Stomach (tissue), 9 donors: ENCODE data around the gene MASP1. TPM values are rescaled to one million over a fixed set of nuclear protein-coding genes. Genes with fewer than 3 reads are reported as not detected.

ENCODE experiments used
- DNase-seq, 2 donors: peaks; one replicate each; pipeline versions ENCODE4 v3.0.0 to v3.0.0-alpha.2; 2013 to 2019
- H3K27ac ChIP-seq, 5 donors: fragments of 200-600 bp in 4 of 5; sonication (generic) in 4 of 5; one replicate each; pipeline ENCODE4 v1.5.1; 2013 to 2019; ENCODE audit warnings: mild to moderate bottlenecking in 1 of 5, moderate library complexity in 1 of 5
- H3K27me3 ChIP-seq, 3 donors: fragments of 200-600 bp; sonication (generic); one replicate each; pipeline ENCODE4 v1.5.1; 2017 to 2019; ENCODE audit warnings: mixed run types in 1 of 3
- H3K36me3 ChIP-seq, 4 donors: fragments of 200-600 bp; sonication (generic); 1 replicate in 3 of 4; 2 replicates in 1 of 4; pipeline ENCODE4 v1.5.1; 2016 to 2019
- H3K4me1 ChIP-seq, 4 donors: fragments of 200-600 bp; sonication (generic); one replicate each; pipeline ENCODE4 v1.5.1; 2016 to 2019
- H3K4me3 ChIP-seq, 4 donors: fragments of 200-600 bp; sonication (generic) in 3 of 4; one replicate each; pipeline ENCODE4 v1.5.1; 2016 to 2019; ENCODE audit warnings: mild to moderate bottlenecking in 1 of 4
- H3K9me3 ChIP-seq, 4 donors: fragments of 200-600 bp; sonication (generic); one replicate each; pipeline ENCODE4 v1.5.1; 2016 to 2019
- CTCF ChIP-seq, 7 experiments: fragments of 450-650 bp in 4 of 7; fragments of 200-600 bp in 3 of 7; sonication (generic) in 3 of 7; IDR thresholded peaks; one replicate each; pipeline ENCODE4 v1.5.1; 2016 to 2019; ENCODE audit warnings: antibody characterized with exemption in 7 of 7, control low read depth in 2 of 7, mild to moderate bottlenecking in 1 of 7
- EP300 ChIP-seq: sonication (generic); formaldehyde crosslinking; IDR thresholded peaks from one replicate; pipeline ENCODE4 v1.6.1; 2017; ENCODE audit warnings: antibody characterized with exemption
- POLR2A ChIP-seq, 4 donors: fragments of 450-650 bp; IDR thresholded peaks; one replicate each; pipeline ENCODE4 v1.6.1; 2016; ENCODE audit warnings: antibody characterized with exemption in 4 of 4, control low read depth in 2 of 4, mild to moderate bottlenecking in 1 of 4, moderate library complexity in 1 of 4
- POLR2AphosphoS5 ChIP-seq, 3 donors: sonication (generic); formaldehyde crosslinking; IDR thresholded peaks; one replicate each; pipeline ENCODE4 v1.6.1; 2016; ENCODE audit warnings: antibody characterized with exemption in 3 of 3
- WGBS, 5 donors: extraction: QIAGEN DNeasy Blood & Tissue Kit in 3 of 5; methylation state at CpG; one replicate each; pipeline versions ENCODE4 v1.1.5 to v1.1.7; 2013 to 2018; 5-methylcytosine and 5-hydroxymethylcytosine counted together
- intact Hi-C: fragments of 100-400 bp; cut with DNase I; formaldehyde crosslinking; loops from one replicate; pipeline ENCODE4 v1.15.1; 2023; ENCODE audit warnings: low total_unique reads
- polyA plus RNA-seq, 3 donors: library from polyadenylated mRNA; stranded (reverse); fragments of 200-250 nt; gene quantifications; one replicate each; pipeline ENCODE4 v1.2.3, GENCODE V29; 2013
- total RNA-seq, 5 donors: library from RNA; depleted of rRNA; stranded (reverse); fragments of >200 nt; gene quantifications; one replicate each; pipeline versions ENCODE4 v1.1.0 to v1.2.3, GENCODE V29; 2014 to 2016
- donor health status: healthy with polysubstance abuse.
- donor health status: Bipolar disorder and iron deficiency.
- donor health status: healthy.

MASP1 gene
- total and polyA plus RNA-seq, 8 donors = 0.15 to 2.9 (median 0.70) TPM; not detected in 2

GRCh38 chr3:187305881-187306280 lies 14.3 kb upstream of the MASP1 start:
- H3K4me1 ChIP-seq = no peaks in the 10 kb centered on the region
- 71 to 76% (median 75%) methylated on average over 7 of the region's 7 CpGs for WGBS, 5 donors
- no peak overlapping the region for H3K4me3 ChIP-seq
- TF ChIP-seq POLR2AphosphoS5 (IDR thresholded peaks at IDR 0.05) (no peak), CTCF (IDR thresholded peaks at IDR 0.05) (no peak), POLR2A (IDR thresholded peaks at IDR 0.05) (no peak), EP300 (no peak)
- peaks cover 0 to 5% (median 0%) of the 10 kb centered on the region in 4 donors for H3K9me3 ChIP-seq
- H3K27ac ChIP-seq = no peak overlapping the region
- no peak for DNase-seq
- H3K27me3 ChIP-seq = no peaks in the 10 kb centered on the region
- H3K36me3 ChIP-seq = no peaks in the 10 kb centered on the region
- intact Hi-C loops = no loop called here

- whole genome bisulfite sequencing, 5 donors = 86 to 90% (median 90%) methylated on average over 4 of the region's 4 CpGs
These were observed 8.1 kb upstream of the MASP1 start for GRCh38 chr3:187299611-187300010.

GRCh38 chr3:187296911-187297310 lies 5.4 kb upstream of the MASP1 start:
- no peak for TF ChIP-seq POLR2AphosphoS5 (IDR thresholded peaks at IDR 0.05)
- TF ChIP-seq POLR2A (IDR thresholded peaks at IDR 0.05) = no peak
- TF ChIP-seq CTCF (IDR thresholded peaks at IDR 0.05) = no peak
- TF ChIP-seq EP300 = no peak
- no peak overlapping the region for H3K27ac ChIP-seq
- no peaks in the 10 kb centered on the region for H3K36me3 ChIP-seq
- peaks cover 0 to 21% (median 3%) of the 10 kb centered on the region in 4 donors for H3K4me1 ChIP-seq
- H3K9me3 ChIP-seq = peaks cover 0 to 5% (median 0%) of the 10 kb centered on the region in 4 donors
- no peaks in the 10 kb centered on the region for H3K27me3 ChIP-seq
- 74 to 81% (median 79%) methylated on average over 2 of the region's 2 CpGs for WGBS, 5 donors
- H3K4me3 ChIP-seq = no peak overlapping the region
- no peak for DNase-seq
- intact Hi-C loops = no loop called here

More at GRCh38 chr3:187299611-187300010, 8.1 kb upstream of the MASP1 start:
- TF ChIP-seq EP300 = no peak
- TF ChIP-seq POLR2A (IDR thresholded peaks at IDR 0.05) = no peak
- no peak for TF ChIP-seq CTCF (IDR thresholded peaks at IDR 0.05)
- no peak for TF ChIP-seq POLR2AphosphoS5 (IDR thresholded peaks at IDR 0.05)
- Histone ChIP-seq H3K4me1 (no peaks in the 10 kb centered on the region), H3K4me3 (no peak overlapping the region), H3K27me3 (no peaks in the 10 kb centered on the region), H3K9me3 (peaks cover 0 to 5% (median 0%) of the 10 kb centered on the region in 4 donors), H3K36me3 (no peaks in the 10 kb centered on the region), H3K27ac (no peak overlapping the region)
- intact Hi-C loops = no loop called here
- no peak for DNase-seq

- no peak for TF ChIP-seq EP300
- TF ChIP-seq POLR2A (IDR thresholded peaks at IDR 0.05) = no peak
- no peak for TF ChIP-seq CTCF (IDR thresholded peaks at IDR 0.05)
- TF ChIP-seq POLR2AphosphoS5 (IDR thresholded peaks at IDR 0.05) = no peak
- Histone ChIP-seq H3K27ac (no peak overlapping the region), H3K36me3 (no peaks in the 10 kb centered on the region), H3K27me3 (no peaks in the 10 kb centered on the region), H3K9me3 (no peaks in the 10 kb centered on the region), H3K4me3 (no peak overlapping the region), H3K4me1 (peaks cover 8 to 28% (median 11%) of the 10 kb centered on the region in 4 donors)
- no peak for DNase-seq
- 63 to 86% (median 73%) methylated on average over 3 of the region's 3 CpGs for WGBS, 5 donors
- intact Hi-C loops = no loop called here
These were observed 4.5 kb upstream of the MASP1 start for GRCh38 chr3:187296058-187296457.
